Measurements from ENCODE around the gene ADAMTS18.
"Not testable (repeated sequence)": the region's sequence is repeated elsewhere in the genome, so short reads cannot be mapped to it uniquely, and the experiment has no call there.

Gene ADAMTS18

DNA sequence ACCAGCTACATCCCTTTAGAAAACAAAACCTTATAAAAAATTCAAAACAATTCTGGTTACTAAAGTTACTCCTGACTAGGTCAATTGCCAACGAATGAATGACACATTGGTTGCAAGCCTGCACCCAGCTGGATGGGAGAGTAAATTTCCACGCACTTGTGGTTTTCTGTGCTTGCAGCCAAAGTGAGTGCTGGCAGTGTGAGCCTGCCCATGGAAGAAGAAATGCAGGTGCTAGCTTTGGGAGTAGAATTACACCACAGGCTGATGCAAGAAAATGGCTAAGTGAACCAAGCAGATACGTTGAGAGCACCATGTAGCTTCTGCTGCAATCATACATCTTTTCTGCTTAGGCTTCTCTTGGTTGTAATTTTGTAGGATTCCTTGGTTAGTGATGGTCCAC lies 161.0 kb downstream of the ADAMTS18 start:
- Histone ChIP-seq H3K9me3 (ENCODE audit: control insufficient read depth, insufficient read depth, low read length) (no peaks in the 10 kb centered on the region), H3K27ac (ENCODE audit: low read length) (no peak overlapping the region), H3K4me3 (ENCODE audit: low read length) (no peak overlapping the region), H3K4me1 (ENCODE audit: control insufficient read depth, insufficient read depth, low read length) (peaks cover 1% of the 10 kb centered on the region; the same call in 1 of the 2 replicates), H3K27me3 (ENCODE audit: control insufficient read depth, insufficient read depth, low read length) (no peaks in the 10 kb centered on the region), H3K36me3 (ENCODE audit: control insufficient read depth, insufficient read depth, low read length) (no peaks in the 10 kb centered on the region)
- no peak for DNase-seq (ENCODE audit: low read depth, low spot score)
- no CpG with 5 or more reads among the region's 3 CpGs for WGBS (ENCODE audit: insufficient coverage, insufficient read length)

DNA sequence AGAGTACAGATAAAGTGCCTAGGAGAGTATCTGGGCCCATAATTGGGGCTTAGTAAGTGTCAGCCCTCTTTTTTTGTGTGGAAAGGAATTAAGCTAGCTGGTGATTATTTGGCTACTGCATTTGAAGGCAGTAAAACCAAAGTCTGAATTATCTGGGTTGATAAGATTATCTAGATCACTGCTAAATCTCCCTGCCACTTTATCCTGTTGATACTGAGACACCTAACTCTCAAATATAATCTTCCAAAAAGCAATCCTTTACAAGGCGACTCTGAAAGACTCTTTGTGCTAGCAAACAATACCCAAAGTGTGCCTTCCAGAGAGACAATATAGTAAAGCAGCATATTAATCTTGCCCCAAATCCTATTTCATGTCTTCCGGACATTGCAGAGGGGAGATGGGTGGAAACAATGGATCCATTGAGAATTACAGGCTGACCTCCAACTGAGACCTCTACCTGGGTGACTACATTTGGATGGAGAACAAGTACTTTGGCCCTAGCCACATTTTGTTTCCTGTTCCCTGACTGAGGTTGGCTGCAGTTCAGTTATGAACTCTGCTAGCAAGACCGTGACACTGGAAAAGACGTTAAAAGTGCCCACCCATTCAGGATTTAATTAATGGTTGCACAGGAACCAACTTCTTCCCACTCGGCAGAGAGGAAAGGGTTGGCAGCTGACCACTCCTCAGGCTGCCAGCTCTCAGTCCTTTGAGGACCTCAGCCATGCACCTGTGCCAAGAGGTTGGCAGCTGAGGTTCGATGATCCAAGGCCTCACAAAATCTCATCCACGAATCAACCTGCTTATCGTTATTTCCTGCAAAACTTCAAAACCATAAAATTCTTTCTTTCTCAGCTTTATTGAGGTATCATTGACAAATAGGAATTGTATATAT lies 163.1 kb downstream of the ADAMTS18 start:
- no peaks in the 10 kb centered on the region for H3K9me3 ChIP-seq (ENCODE audit: control insufficient read depth, insufficient read depth, low read length)
- no peaks in the 10 kb centered on the region for H3K27me3 ChIP-seq (ENCODE audit: control insufficient read depth, insufficient read depth, low read length)
- DNase-seq (ENCODE audit: low read depth, low spot score): no peak
- H3K27ac ChIP-seq (ENCODE audit: low read length): no peak overlapping the region
- no peak overlapping the region for H3K4me3 ChIP-seq (ENCODE audit: low read length)
- WGBS (ENCODE audit: insufficient coverage, insufficient read length): 100% methylated on average over 2 of the region's 8 CpGs
- H3K4me1 ChIP-seq (ENCODE audit: control insufficient read depth, insufficient read depth, low read length): peaks cover 1% of the 10 kb centered on the region; the same call in 1 of the 2 replicates
- no peaks in the 10 kb centered on the region for H3K36me3 ChIP-seq (ENCODE audit: control insufficient read depth, insufficient read depth, low read length)

- DNase-seq (ENCODE audit: low read depth, low spot score); H3K9me3 ChIP-seq (ENCODE audit: control insufficient read depth, insufficient read depth, low read length); H3K4me1 ChIP-seq (ENCODE audit: control insufficient read depth, insufficient read depth, low read length); H3K36me3 ChIP-seq (ENCODE audit: control insufficient read depth, insufficient read depth, low read length); H3K27ac ChIP-seq (ENCODE audit: low read length); H3K4me3 ChIP-seq (ENCODE audit: low read length); H3K27me3 ChIP-seq (ENCODE audit: control insufficient read depth, insufficient read depth, low read length): not testable (repeated sequence)
- WGBS (ENCODE audit: insufficient coverage, insufficient read length): no CpG with 5 or more reads among the region's 1 CpG
Measured at GRCh38 chr16:77266185-77266584, 168.6 kb downstream of the ADAMTS18 start.

GRCh38 chr16:77262971-77263370 lies 171.9 kb downstream of the ADAMTS18 start:
- DNase-seq (ENCODE audit: low read depth, low spot score): no peak
- H3K9me3 ChIP-seq (ENCODE audit: control insufficient read depth, insufficient read depth, low read length): no peaks in the 10 kb centered on the region
- WGBS (ENCODE audit: insufficient coverage, insufficient read length): no CpG with 5 or more reads among the region's 3 CpGs
- H3K27me3 ChIP-seq (ENCODE audit: control insufficient read depth, insufficient read depth, low read length): no peaks in the 10 kb centered on the region
- H3K27ac ChIP-seq (ENCODE audit: low read length): no peak overlapping the region
- H3K4me1 ChIP-seq (ENCODE audit: control insufficient read depth, insufficient read depth, low read length): no peaks in the 10 kb centered on the region
- H3K36me3 ChIP-seq (ENCODE audit: control insufficient read depth, insufficient read depth, low read length): no peaks in the 10 kb centered on the region
- H3K4me3 ChIP-seq (ENCODE audit: low read length): no peak overlapping the region

DNA sequence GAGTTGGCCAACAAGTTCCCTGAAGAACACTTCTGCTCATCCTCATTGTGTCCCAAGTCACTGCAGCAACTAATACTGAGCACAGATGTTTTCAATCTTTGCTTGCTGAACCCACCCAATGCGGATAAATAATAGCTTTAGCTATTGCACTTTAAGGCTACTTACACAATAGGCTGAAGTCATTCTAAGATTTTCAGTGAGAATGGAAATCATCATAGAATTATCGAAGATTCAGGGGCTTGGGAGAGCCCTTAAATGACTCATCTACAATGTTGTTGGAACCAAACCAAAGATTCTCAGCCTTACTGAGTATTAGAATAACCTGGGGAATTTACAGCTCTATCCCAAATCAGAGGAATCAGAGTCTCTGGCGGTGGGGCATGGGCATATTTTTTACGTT lies 184.4 kb downstream of the ADAMTS18 start:
- no CpG with 5 or more reads among the region's 4 CpGs for WGBS (ENCODE audit: insufficient coverage, insufficient read length)
- DNase-seq (ENCODE audit: low read depth, low spot score): no peak

DNA sequence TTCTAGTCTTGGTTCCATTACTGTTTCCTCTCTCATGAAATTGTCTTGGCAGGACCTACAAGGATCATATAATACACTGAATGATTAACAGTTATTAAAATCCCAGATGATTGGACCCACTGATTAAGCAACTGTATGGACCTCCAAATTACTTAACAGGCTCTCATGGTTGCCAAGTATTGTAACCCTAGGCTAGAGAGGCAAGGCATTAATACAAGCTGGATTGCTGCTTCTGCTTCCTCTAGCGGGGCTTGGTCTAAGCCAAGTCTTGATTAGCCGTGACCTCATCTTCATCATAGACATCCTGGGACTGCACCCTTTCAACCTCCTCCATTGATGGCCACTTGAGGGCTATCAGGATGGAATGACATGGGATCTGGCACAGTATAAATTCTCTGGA lies 188.7 kb downstream of the ADAMTS18 start:
- Histone ChIP-seq H3K27me3 (ENCODE audit: control insufficient read depth, insufficient read depth, low read length) (no peaks in the 10 kb centered on the region), H3K27ac (ENCODE audit: low read length) (no peak overlapping the region), H3K4me3 (ENCODE audit: low read length) (no peak overlapping the region), H3K9me3 (ENCODE audit: control insufficient read depth, insufficient read depth, low read length) (no peaks in the 10 kb centered on the region), H3K4me1 (ENCODE audit: control insufficient read depth, insufficient read depth, low read length) (no peaks in the 10 kb centered on the region), H3K36me3 (ENCODE audit: control insufficient read depth, insufficient read depth, low read length) (no peaks in the 10 kb centered on the region)
- DNase-seq (ENCODE audit: low read depth, low spot score): no peak
- no CpG with 5 or more reads among the region's 2 CpGs for WGBS (ENCODE audit: insufficient coverage, insufficient read length)

More for the DNA sequence above, 184.4 kb downstream of the ADAMTS18 start:
- H3K27ac ChIP-seq (ENCODE audit: low read length): no peak overlapping the region
- no peaks in the 10 kb centered on the region for H3K27me3 ChIP-seq (ENCODE audit: control insufficient read depth, insufficient read depth, low read length)
- H3K9me3 ChIP-seq (ENCODE audit: control insufficient read depth, insufficient read depth, low read length): no peaks in the 10 kb centered on the region
- no peak overlapping the region for H3K4me3 ChIP-seq (ENCODE audit: low read length)
- H3K36me3 ChIP-seq (ENCODE audit: control insufficient read depth, insufficient read depth, low read length): no peaks in the 10 kb centered on the region
- no peaks in the 10 kb centered on the region for H3K4me1 ChIP-seq (ENCODE audit: control insufficient read depth, insufficient read depth, low read length)

DNA sequence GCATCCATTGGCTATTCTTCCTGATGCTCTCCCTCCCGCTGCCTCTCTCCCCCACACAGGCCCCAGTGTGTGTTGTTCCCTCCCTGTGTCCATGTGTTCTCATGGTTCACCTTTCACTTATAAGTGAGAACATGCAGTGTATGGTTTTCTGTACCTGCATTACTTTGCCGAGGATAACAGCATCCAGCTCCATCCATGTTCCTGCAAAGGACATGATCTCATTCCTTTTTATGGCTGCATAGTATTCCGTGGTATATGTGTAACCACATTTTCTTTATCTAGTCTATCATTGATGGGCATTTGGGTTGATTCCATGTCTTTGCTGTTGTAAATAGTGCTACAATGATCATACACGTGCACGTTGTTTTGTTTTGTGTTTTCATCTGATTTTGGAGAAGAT lies 192.4 kb downstream of the ADAMTS18 start:
- H3K4me1 ChIP-seq (ENCODE audit: control insufficient read depth, insufficient read depth, low read length); H3K27ac ChIP-seq (ENCODE audit: low read length); H3K36me3 ChIP-seq (ENCODE audit: control insufficient read depth, insufficient read depth, low read length); H3K9me3 ChIP-seq (ENCODE audit: control insufficient read depth, insufficient read depth, low read length); H3K4me3 ChIP-seq (ENCODE audit: low read length); H3K27me3 ChIP-seq (ENCODE audit: control insufficient read depth, insufficient read depth, low read length); DNase-seq (ENCODE audit: low read depth, low spot score): not testable (repeated sequence)
- no CpG with 5 or more reads among the region's 5 CpGs for WGBS (ENCODE audit: insufficient coverage, insufficient read length)

DNA sequence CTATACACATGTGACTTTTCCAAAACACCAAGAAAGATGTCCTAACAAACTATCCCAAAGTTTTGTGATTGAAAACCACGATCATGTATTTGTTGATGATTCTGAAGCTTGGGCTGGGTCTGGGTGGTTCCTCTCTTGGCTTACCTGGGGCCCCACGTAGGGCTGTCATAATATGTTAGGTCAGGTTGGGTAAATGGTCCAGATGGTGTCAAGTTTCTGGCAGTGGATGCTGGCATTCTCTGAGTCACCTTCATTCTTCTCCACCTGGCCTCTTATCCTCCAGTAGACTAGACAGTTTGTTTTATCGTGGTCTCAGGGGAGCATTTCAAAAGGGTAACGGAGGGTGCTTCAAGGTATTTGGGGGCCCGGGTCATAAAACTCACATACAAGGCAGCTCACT lies 196.2 kb downstream of the ADAMTS18 start:
- no CpG with 5 or more reads among the region's 5 CpGs for WGBS (ENCODE audit: insufficient coverage, insufficient read length)
- no peak for DNase-seq (ENCODE audit: low read depth, low spot score)
- Histone ChIP-seq H3K9me3 (ENCODE audit: control insufficient read depth, insufficient read depth, low read length) (no peaks in the 10 kb centered on the region), H3K27ac (ENCODE audit: low read length) (no peak overlapping the region), H3K36me3 (ENCODE audit: control insufficient read depth, insufficient read depth, low read length) (no peaks in the 10 kb centered on the region), H3K4me1 (ENCODE audit: control insufficient read depth, insufficient read depth, low read length) (0 out of 2 replicates have a peak, but pooled peaks cover 4% of the 10 kb centered on the region), H3K27me3 (ENCODE audit: control insufficient read depth, insufficient read depth, low read length) (no peaks in the 10 kb centered on the region), H3K4me3 (ENCODE audit: low read length) (no peak overlapping the region)

GRCh38 chr16:77236063-77236511 lies 198.7 kb downstream of the ADAMTS18 start:
- H3K4me3 ChIP-seq (ENCODE audit: low read length): no peak overlapping the region
- no peaks in the 10 kb centered on the region for H3K9me3 ChIP-seq (ENCODE audit: control insufficient read depth, insufficient read depth, low read length)
- 0 out of 2 replicates have a peak, but pooled peaks cover 4% of the 10 kb centered on the region for H3K4me1 ChIP-seq (ENCODE audit: control insufficient read depth, insufficient read depth, low read length)
- peak; percentile 87 for DNase-seq (ENCODE audit: low read depth, low spot score)
- WGBS (ENCODE audit: insufficient coverage, insufficient read length): no CpG with 5 or more reads among the region's 21 CpGs
- H3K36me3 ChIP-seq (ENCODE audit: control insufficient read depth, insufficient read depth, low read length): no peaks in the 10 kb centered on the region
- no peak overlapping the region for H3K27ac ChIP-seq (ENCODE audit: low read length)
- no peaks in the 10 kb centered on the region for H3K27me3 ChIP-seq (ENCODE audit: control insufficient read depth, insufficient read depth, low read length)

- WGBS (ENCODE audit: insufficient coverage, insufficient read length): no CpG with 5 or more reads among the region's 11 CpGs
- DNase-seq (ENCODE audit: low read depth, low spot score): no peak
- Histone ChIP-seq H3K27me3 (ENCODE audit: control insufficient read depth, insufficient read depth, low read length) (no peaks in the 10 kb centered on the region), H3K9me3 (ENCODE audit: control insufficient read depth, insufficient read depth, low read length) (no peaks in the 10 kb centered on the region), H3K4me3 (ENCODE audit: low read length) (no peak overlapping the region), H3K36me3 (ENCODE audit: control insufficient read depth, insufficient read depth, low read length) (no peaks in the 10 kb centered on the region), H3K27ac (ENCODE audit: low read length) (no peak overlapping the region), H3K4me1 (ENCODE audit: control insufficient read depth, insufficient read depth, low read length) (0 out of 2 replicates have a peak, but pooled peaks cover 4% of the 10 kb centered on the region)
Measured at GRCh38 chr16:77234611-77235010, 200.2 kb downstream of the ADAMTS18 start.
